OCI-LY3 (cell line): ENCODE measurements around the gene AKAP17A.

ENCODE experiments used
- H2AFZ ChIP-seq: fragments of 200-600, 300-600 bp; shearing (Covaris generic); 2 replicates; pipeline ENCODE4 v1.6.0; 2014; ENCODE audit warnings: antibody characterized with exemption, low read depth, low read length
- H3K27ac ChIP-seq: fragments of 200-600, 300-600 bp; sonication (generic); 2 replicates; pipeline ENCODE4 v1.5.1; 2014; ENCODE audit warnings: mild to moderate bottlenecking, low read length, moderate library complexity, mixed read lengths
- H3K27me3 ChIP-seq: fragments of 200-600, 300-600 bp; sonication (generic); 2 replicates; pipeline ENCODE4 v1.6.1; 2014; ENCODE audit warnings: low read depth, low read length, mixed read lengths
- H3K36me3 ChIP-seq: fragments of 200-600, 300-600 bp; sonication (generic); replicated peaks from 2 replicates; pipeline ENCODE3; 2014; ENCODE audit warnings: low read depth, low read length, mixed read lengths
- H3K4me1 ChIP-seq: fragments of 300-600, 200-600 bp; sonication (generic); 2 replicates; pipeline ENCODE4 v1.6.1; 2014; ENCODE audit warnings: low read length, mixed read lengths
- H3K4me2 ChIP-seq: fragments of 200-600, 300-600 bp; sonication (generic); 2 replicates; pipeline ENCODE4 v1.6.1; 2014; ENCODE audit warnings: low read length, mixed read lengths
- H3K4me3 ChIP-seq: fragments of 300-600, 200-600 bp; sonication (generic); 2 replicates; pipeline ENCODE4 v1.5.1; 2014; ENCODE audit warnings: antibody characterized with exemption, mild to moderate bottlenecking, low read length, moderate library complexity
- H3K79me2 ChIP-seq: fragments of 300-600, 200-600 bp; shearing (Covaris generic); 2 replicates; pipeline ENCODE4 v1.6.1; 2014; ENCODE audit warnings: mild to moderate bottlenecking, low read length, mixed read lengths
- H3K9ac ChIP-seq: fragments of 300-600, 200-600 bp; shearing (Covaris generic); 2 replicates; pipeline ENCODE4 v1.6.0; 2014; ENCODE audit warnings: mild to moderate bottlenecking, low read length, moderate library complexity
- H3K9me3 ChIP-seq: fragments of 200-600, 300-600 bp; shearing (Covaris generic); 2 replicates; pipeline ENCODE4 v1.6.1; 2014; ENCODE audit warnings: low read length, mixed read lengths; ENCODE audit not compliant: insufficient read depth
- H4K20me1 ChIP-seq: fragments of 200-600, 300-600 bp; sonication (generic); 2 replicates; pipeline ENCODE4 v1.6.1; 2016; ENCODE audit warnings: low read length, mixed read lengths; ENCODE audit not compliant: insufficient read depth
- CTCF ChIP-seq: fragments of 200-600, 300-600 bp; sonication (generic); IDR thresholded peaks from 2 replicates; pipeline ENCODE4 v1.5.1; 2014; ENCODE audit warnings: antibody characterized with exemption, low read length, low read depth
- EZH2phosphoT487 ChIP-seq: fragments of 200-600 bp; shearing (Covaris generic); IDR thresholded peaks from 2 replicates; pipeline ENCODE4 v1.6.1; 2018; ENCODE audit warnings: antibody characterized with exemption, mixed run types, low read depth

Gene AKAP17A

GRCh38 chrX:1601051-1601767 lies 9.8 kb downstream of the AKAP17A start:
- Histone ChIP-seq H3K9me3 (no peaks in the 10 kb centered on the region), H3K4me2 (no peak overlapping the region), H3K4me3 (no peak overlapping the region), H3K36me3 (peaks cover 73% of the 10 kb centered on the region), H3K9ac (no peak overlapping the region), H3K27ac (no peak overlapping the region), H4K20me1 (peaks cover 22% of the 10 kb centered on the region), H3K27me3 (no peaks in the 10 kb centered on the region), H2AFZ (no peak overlapping the region), H3K79me2 (peaks cover 31% of the 10 kb centered on the region), H3K4me1 (no peaks in the 10 kb centered on the region)
- TF ChIP-seq CTCF (no peak), EZH2phosphoT487 (no peak)

- Histone ChIP-seq H3K4me3 (no peak overlapping the region), H3K27ac (no peak overlapping the region), H3K36me3 (peaks cover 76% of the 10 kb centered on the region), H3K9me3 (no peaks in the 10 kb centered on the region), H3K4me1 (no peaks in the 10 kb centered on the region), H2AFZ (no peak overlapping the region), H4K20me1 (peaks cover 22% of the 10 kb centered on the region), H3K27me3 (no peaks in the 10 kb centered on the region), H3K4me2 (no peak overlapping the region), H3K79me2 (peaks cover 28% of the 10 kb centered on the region), H3K9ac (no peak overlapping the region)
- no peak for TF ChIP-seq CTCF
- no peak for TF ChIP-seq EZH2phosphoT487
Observed at GRCh38 chrX:1601768-1602085, 10.3 kb downstream of the AKAP17A start.

- Histone ChIP-seq H3K36me3 (peaks cover 70% of the 10 kb centered on the region), H3K9ac (no peak overlapping the region)
Observed at GRCh38 chrX:1602299-1602698, 10.9 kb downstream of the AKAP17A start.

GRCh38 chrX:1606496-1606895 lies 15.1 kb downstream of the AKAP17A start:
- H3K79me2 ChIP-seq, result peaks cover 25% of the 10 kb centered on the region
- peaks cover 28% of the 10 kb centered on the region for H3K36me3 ChIP-seq
- no peak overlapping the region for H2AFZ ChIP-seq
- no peak overlapping the region for H3K4me3 ChIP-seq
- H3K4me2 ChIP-seq, result no peak overlapping the region
- no peak overlapping the region for H3K27ac ChIP-seq
- no peaks in the 10 kb centered on the region for H3K9me3 ChIP-seq
- H4K20me1 ChIP-seq, result no peaks in the 10 kb centered on the region
- H3K9ac ChIP-seq, result no peak overlapping the region
- no peaks in the 10 kb centered on the region for H3K27me3 ChIP-seq
- TF ChIP-seq EZH2phosphoT487, result no peak
- TF ChIP-seq CTCF, result no peak
- H3K4me1 ChIP-seq, result peaks cover 26% of the 10 kb centered on the region

More at GRCh38 chrX:1602299-1602698, 10.9 kb downstream of the AKAP17A start:
- H3K79me2 ChIP-seq, result peaks cover 23% of the 10 kb centered on the region
- no peak overlapping the region for H3K4me3 ChIP-seq
- no peaks in the 10 kb centered on the region for H3K4me1 ChIP-seq
- no peak overlapping the region for H3K4me2 ChIP-seq
- TF ChIP-seq CTCF, result no peak
- TF ChIP-seq EZH2phosphoT487, result no peak
- H4K20me1 ChIP-seq, result peaks cover 16% of the 10 kb centered on the region
- no peak overlapping the region for H2AFZ ChIP-seq
- H3K27me3 ChIP-seq, result no peaks in the 10 kb centered on the region
- H3K27ac ChIP-seq, result no peak overlapping the region
- H3K9me3 ChIP-seq, result no peaks in the 10 kb centered on the region
